Activated B cell treated with CpG ODN at 0.5 μM for 24 hours (primary cell): Measurements from ENCODE around the gene DENND1C. TPM values are rescaled to one million over a fixed set of nuclear protein-coding genes. Genes with fewer than 3 reads are reported as not detected.

Experiments
- ATAC-seq: fragments of 200-7000 bp; cut with Tn5 transposase; one replicate; pipeline ENCODE4 v1.10.0; 2021; ENCODE audit warnings: low read depth, mild to moderate bottlenecking, moderate library complexity
- CTCF ChIA-PET: fragments of 350-600 bp; sonication (Branson Sonifier 250); formaldehyde crosslinking; loops from one replicate; lab custom pipeline; 2021; ENCODE audit warnings: antibody characterized with exemption; lab: Charles Lee
- POLR2A ChIA-PET: fragments of 350-600 bp; sonication (Branson Sonifier 250); formaldehyde crosslinking; loops from one replicate; lab custom pipeline; 2021; ENCODE audit warnings: antibody characterized with exemption; lab: Charles Lee
- DNase-seq: peaks from one replicate; pipeline ENCODE4 v3.0.0; 2022
- H3K27ac Mint-ChIP-seq: one replicate; pipeline ENCODE4 v1.8.0; 2020; ENCODE audit warnings: mixed read lengths
- H3K27me3 Mint-ChIP-seq: one replicate; pipeline ENCODE4 v1.8.0; 2021; ENCODE audit warnings: mixed read lengths
- H3K36me3 Mint-ChIP-seq: one replicate; pipeline ENCODE4 v1.8.0; 2021; ENCODE audit warnings: low read depth, mixed read lengths
- H3K4me1 Mint-ChIP-seq: one replicate; pipeline ENCODE4 v1.8.0; 2021; ENCODE audit warnings: mixed read lengths
- H3K4me3 Mint-ChIP-seq: one replicate; pipeline ENCODE4 v1.8.0; 2020; ENCODE audit warnings: mild to moderate bottlenecking, mixed read lengths
- H3K9me3 Mint-ChIP-seq: one replicate; pipeline ENCODE4 v1.8.0; 2020; ENCODE audit warnings: mixed read lengths
- CTCF ChIP-seq: fragments of 200-600 bp; IDR thresholded peaks from one replicate; pipeline ENCODE4 v1.8.0; 2022; ENCODE audit warnings: antibody characterized with exemption, mild to moderate bottlenecking
- intact Hi-C: fragments of 100-400 bp; cut with micrococcal nuclease; formaldehyde crosslinking; loops from one replicate; pipeline ENCODE4 v1.15.1; 2024
- total RNA-seq: library from RNA; stranded (reverse); gene quantifications from 2 replicates; pipeline ENCODE4 v1.2.3, GENCODE V29; 2022

Gene DENND1C
- total RNA-seq, 1 donor from 2014 or later: 95.1 TPM

DNA sequence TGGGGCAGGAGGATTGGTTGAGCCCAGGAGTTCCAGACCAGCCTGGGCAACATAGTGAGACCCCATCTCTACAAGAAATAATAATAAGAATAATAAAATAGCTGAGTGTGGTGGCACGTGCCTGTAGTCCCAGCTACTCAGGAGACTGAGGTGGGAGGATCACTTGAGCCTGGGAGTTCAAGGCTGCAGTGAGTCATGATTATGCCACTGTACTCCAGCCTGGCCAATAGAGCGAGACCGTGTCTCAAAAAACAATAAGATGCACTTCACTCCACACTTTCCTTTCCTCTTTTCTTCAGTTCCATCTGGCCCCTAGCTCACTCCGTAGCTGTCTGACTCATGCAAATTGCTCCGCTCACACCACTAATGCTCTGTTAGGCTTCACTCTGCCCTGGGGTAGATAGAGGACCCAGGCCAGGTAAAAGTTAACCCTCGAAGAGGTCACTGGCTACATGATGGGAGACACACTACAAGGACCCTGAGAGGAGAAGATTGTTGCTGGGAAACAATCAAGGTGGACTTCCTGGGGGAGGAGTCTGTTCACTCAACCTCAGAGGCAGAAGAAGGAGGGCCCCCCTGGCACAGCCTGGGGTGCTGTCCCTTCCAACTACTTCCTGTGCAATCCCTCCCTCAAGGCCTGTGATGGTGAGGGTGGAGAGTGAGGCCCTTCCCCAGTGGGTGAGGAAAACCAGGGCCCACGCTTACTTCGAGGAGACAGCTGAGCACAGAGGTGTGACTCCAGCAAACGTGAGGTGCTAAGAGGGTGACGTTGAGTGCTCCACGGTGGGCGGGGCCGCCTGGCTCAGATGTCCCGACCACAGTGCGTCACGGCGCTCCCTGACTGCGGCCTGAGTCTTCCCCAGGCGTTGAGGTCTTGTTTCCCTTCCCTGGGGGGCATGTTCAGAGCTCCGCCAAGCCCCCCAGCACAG, 40.4 kb upstream of the DENND1C start:
- peak overlapping the region; percentile 99 for H3K27ac Mint-ChIP-seq
- peaks cover 55% of the 10 kb centered on the region for H3K4me1 Mint-ChIP-seq
- no peak for TF ChIP-seq CTCF
- no peaks in the 10 kb centered on the region for H3K36me3 Mint-ChIP-seq
- intact Hi-C loops: loop anchor here (1.0 to 2.0 kb wide), 4 partner anchors 8 to 66 kb away; no protein-coding TSS in a partner anchor
- no peaks in the 10 kb centered on the region for H3K27me3 Mint-ChIP-seq
- ChIA-PET CTCF (interaction anchor here (0.9 to 1.6 kb wide), 5 partner anchors 65 to 341 kb away, joined by 3 to 6 read pairs (median 3); no protein-coding TSS in a partner anchor), POLR2A (interaction anchor here (0.5 to 3.8 kb wide), 17 partner anchors 10 to 341 kb away, joined by 3 to 36 read pairs (median 6); partner anchors contain the start of genes DENND1C, TNFSF9 and VAV1)
- H3K4me3 Mint-ChIP-seq: peak overlapping the region; percentile 75
- peak; percentile 70 for DNase-seq
- peak; percentile 73 for ATAC-seq
- no peaks in the 10 kb centered on the region for H3K9me3 Mint-ChIP-seq

GRCh38 chr19:6519289-6519688, 37.7 kb upstream of the DENND1C start:
- Mint-ChIP-seq H3K9me3 (no peaks in the 10 kb centered on the region), H3K36me3 (peaks cover 2% of the 10 kb centered on the region), H3K27me3 (no peaks in the 10 kb centered on the region), H3K4me3 (peak overlapping the region; percentile 56), H3K27ac (peak overlapping the region; percentile 85), H3K4me1 (peaks cover 61% of the 10 kb centered on the region)
- POLR2A ChIA-PET: interaction anchor here (0.7 to 4.2 kb wide), 5 partner anchors 9 to 260 kb away, joined by 3 to 21 read pairs (median 5); partner anchors contain the start of gene DENND1C
- no peak for ATAC-seq
- intact Hi-C loops: loop anchor here (5.0 kb wide), 2 partner anchors 33 to 302 kb away; no protein-coding TSS in a partner anchor
- no peak for TF ChIP-seq CTCF
- CTCF ChIA-PET: no interaction called here
- no peak for DNase-seq

GRCh38 chr19:6518145-6518911, 36.7 kb upstream of the DENND1C start:
- no peak for TF ChIP-seq CTCF
- intact Hi-C loops: loop anchor here (1.0 to 5.0 kb wide), 5 partner anchors 10 to 301 kb away; partner anchors contain the start of gene SH2D3A
- CTCF ChIA-PET: interaction anchor here (1.0 to 3.4 kb wide), 5 partner anchors 114 to 250 kb away, joined by 3 to 72 read pairs (median 13); no protein-coding TSS in a partner anchor
- Mint-ChIP-seq H3K4me1 (peaks cover 58% of the 10 kb centered on the region), H3K4me3 (peak overlapping the region; percentile 73), H3K9me3 (no peaks in the 10 kb centered on the region), H3K27me3 (no peaks in the 10 kb centered on the region), H3K27ac (peak overlapping the region; percentile 85), H3K36me3 (peaks cover 2% of the 10 kb centered on the region)
- DNase-seq (no peak), ATAC-seq (peak; percentile 13)
- POLR2A ChIA-PET: interaction anchor here (0.6 to 4.2 kb wide), 17 partner anchors 8 to 1996 kb away, joined by 3 to 34 read pairs (median 6); partner anchors contain the start of genes ALKBH7, DENND1C and GPR108

GRCh38 chr19:6516659-6517291, 35.2 kb upstream of the DENND1C start:
- peak; percentile 92 for DNase-seq
- Mint-ChIP-seq H3K36me3 (peaks cover 2% of the 10 kb centered on the region), H3K4me1 (peaks cover 45% of the 10 kb centered on the region), H3K4me3 (peak overlapping the region; percentile 97), H3K27me3 (no peaks in the 10 kb centered on the region), H3K9me3 (no peaks in the 10 kb centered on the region), H3K27ac (peak overlapping the region; percentile 59)
- intact Hi-C loops: loop anchor here (1.0 to 5.0 kb wide), 10 partner anchors 36 to 347 kb away; no protein-coding TSS in a partner anchor
- ATAC-seq: peak; percentile 63
- ChIA-PET CTCF (interaction anchor here (0.7 to 3.4 kb wide), 27 partner anchors 11 to 346 kb away, joined by 3 to 72 read pairs (median 4); partner anchors contain the start of gene TNFSF9), POLR2A (interaction anchor here (0.6 to 4.2 kb wide), 28 partner anchors 12 to 347 kb away, joined by 3 to 34 read pairs (median 4); partner anchors contain the start of genes DENND1C, GPR108, SLC25A23 and TNFSF9)
- peak; percentile 84 for TF ChIP-seq CTCF
